Pancreas (tissue), 10 donors: ENCODE results near the gene KCNMA1. TPM values are rescaled to one million over a fixed set of nuclear protein-coding genes. Genes with fewer than 3 reads are reported as not detected.

Experiments used
- ATAC-seq, 4 donors: fragments of 200-7000 bp; cut with Tn5 transposase; one replicate each; pipeline versions ENCODE4 v1.8.0 to v1.9.1; 2020; ENCODE audit warnings: mild to moderate bottlenecking in 4 of 4, moderate library complexity in 4 of 4
- DNase-seq, 6 donors: peaks; one replicate each; pipeline ENCODE4 v3.0.0-alpha.2; 2020
- FAIRE-seq: peaks from 2 replicates; lab custom pipeline; 2012; peaks lifted over from hg19 to GRCh38; lab: Jason Lieb, UNC
- H3K27ac ChIP-seq, 4 donors: fragments of 200-600 bp; sonication (generic); 1 replicate in 3 of 4; 2 replicates in 1 of 4; pipeline versions ENCODE4 v1.5.0 to v1.8.0; 2020
- H3K27me3 ChIP-seq, 4 donors: fragments of 200-600 bp; one replicate each; pipeline ENCODE4 v1.8.0; 2021
- H3K36me3 ChIP-seq, 3 donors: fragments of 200-600 bp; sonication (generic) in 1 of 3; one replicate each; pipeline versions ENCODE4 v1.5.0 to v1.8.0; 2020 to 2021
- H3K4me1 ChIP-seq, 3 donors: fragments of 200-600 bp; one replicate each; pipeline ENCODE4 v1.8.0; 2021
- H3K4me3 ChIP-seq, 4 donors: fragments of 200-600 bp; sonication (generic) in 2 of 4; one replicate each; pipeline versions ENCODE4 v1.5.0 to v1.8.0; 2020 to 2021
- H3K9me3 ChIP-seq, 4 donors: fragments of 200-600 bp; one replicate each; pipeline ENCODE4 v1.8.0; 2021
- WGBS, 2 donors: extraction: QIAGEN DNeasy Blood & Tissue Kit; methylation state at CpG; one replicate each; pipeline ENCODE4 v1.1.7; 2013; 5-methylcytosine and 5-hydroxymethylcytosine counted together
- intact Hi-C, 3 donors: fragments of 100-400 bp; cut with DNase I; formaldehyde crosslinking; loops; one replicate each; pipeline versions ENCODE4 v1.11.1 to v1.14.2; 2022
- polyA plus RNA-seq, 2 donors: library from polyadenylated mRNA; stranded (reverse); fragments of 200-250 nt; gene quantifications; one replicate each; pipeline ENCODE4 v1.2.3, GENCODE V29; 2013
- total RNA-seq, 6 donors: library from RNA; stranded (reverse); fragmentation: NEBNext Ultra II Directional in 4 of 6; extraction: Animal tissue kit (Norgen Biotek cat#: 25700) in 4 of 6; gene quantifications; one replicate each; pipeline versions ENCODE4 v1.2.1 to v1.2.4, GENCODE V29; 2021 to 2023
- TF ChIP-seq, protein P1 (sequence below), 4 donors: fragments of 200-600 bp; sonication (generic) in 3 of 4; IDR thresholded peaks; one replicate each; pipeline versions ENCODE4 v1.5.0 to v1.8.0; 2021; ENCODE audit warnings: antibody characterized with exemption in 4 of 4
- donor health status: healthy with polysubstance abuse.
- donor health status: DM: no; HTN: no; CAD: no; lungs with moderate emphysema.
- donor health status: DM: no; HTN: no; CAD: no.
- donor health status: control.
- donor health status: control.
- donor health status: Bipolar disorder and iron deficiency.
- donor health status: DM: yes; HTN: yes; CAD: no.
- donor health status: DM: no; HTN: no; CAD: no.
- donor health status: DM: no; HTN: no; CAD: no.
- donor health status: DM: yes; HTN: yes; CAD: no.

Gene KCNMA1
- total and polyA plus RNA-seq, 8 donors, result 3.5 to 19.4 (median 9.3) TPM

DNA sequence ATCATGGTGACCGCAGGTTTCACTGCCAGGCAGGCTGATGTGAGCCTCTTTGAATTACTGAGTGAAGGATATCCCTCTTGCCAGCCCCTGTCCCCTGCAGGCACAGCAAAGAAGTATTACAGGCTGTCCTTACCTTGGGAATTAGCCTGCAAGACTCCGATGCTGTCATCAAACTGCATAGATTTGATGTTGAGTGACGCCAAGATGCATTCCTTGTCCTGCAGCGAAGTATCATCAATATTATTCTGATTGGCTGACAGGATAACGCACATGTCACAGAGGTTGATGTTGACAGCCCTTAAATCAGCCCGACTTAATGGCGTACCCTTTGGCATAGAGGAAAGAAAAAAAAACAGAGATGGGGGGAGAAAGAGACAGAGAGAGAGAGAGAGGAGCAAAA, 693.0 kb downstream of the KCNMA1 start:
- H3K4me1 ChIP-seq, result no peaks in the 10 kb centered on the region
- no peaks in the 10 kb centered on the region for H3K9me3 ChIP-seq
- no peaks in the 10 kb centered on the region for H3K36me3 ChIP-seq
- no peak overlapping the region for H3K27ac ChIP-seq
- no peak overlapping the region for H3K4me3 ChIP-seq
- no peaks in the 10 kb centered on the region for H3K27me3 ChIP-seq
- TF ChIP-seq, protein P1, sequence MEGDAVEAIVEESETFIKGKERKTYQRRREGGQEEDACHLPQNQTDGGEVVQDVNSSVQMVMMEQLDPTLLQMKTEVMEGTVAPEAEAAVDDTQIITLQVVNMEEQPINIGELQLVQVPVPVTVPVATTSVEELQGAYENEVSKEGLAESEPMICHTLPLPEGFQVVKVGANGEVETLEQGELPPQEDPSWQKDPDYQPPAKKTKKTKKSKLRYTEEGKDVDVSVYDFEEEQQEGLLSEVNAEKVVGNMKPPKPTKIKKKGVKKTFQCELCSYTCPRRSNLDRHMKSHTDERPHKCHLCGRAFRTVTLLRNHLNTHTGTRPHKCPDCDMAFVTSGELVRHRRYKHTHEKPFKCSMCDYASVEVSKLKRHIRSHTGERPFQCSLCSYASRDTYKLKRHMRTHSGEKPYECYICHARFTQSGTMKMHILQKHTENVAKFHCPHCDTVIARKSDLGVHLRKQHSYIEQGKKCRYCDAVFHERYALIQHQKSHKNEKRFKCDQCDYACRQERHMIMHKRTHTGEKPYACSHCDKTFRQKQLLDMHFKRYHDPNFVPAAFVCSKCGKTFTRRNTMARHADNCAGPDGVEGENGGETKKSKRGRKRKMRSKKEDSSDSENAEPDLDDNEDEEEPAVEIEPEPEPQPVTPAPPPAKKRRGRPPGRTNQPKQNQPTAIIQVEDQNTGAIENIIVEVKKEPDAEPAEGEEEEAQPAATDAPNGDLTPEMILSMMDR (IDR thresholded peaks at IDR 0.05), result no peak
- intact Hi-C loops, result no loop called here
- DNase-seq (no peak), FAIRE-seq (no peak), ATAC-seq (no peak)
- 90 to 91% methylated on average over 7 of the region's 7 CpGs for WGBS, 2 donors

DNA sequence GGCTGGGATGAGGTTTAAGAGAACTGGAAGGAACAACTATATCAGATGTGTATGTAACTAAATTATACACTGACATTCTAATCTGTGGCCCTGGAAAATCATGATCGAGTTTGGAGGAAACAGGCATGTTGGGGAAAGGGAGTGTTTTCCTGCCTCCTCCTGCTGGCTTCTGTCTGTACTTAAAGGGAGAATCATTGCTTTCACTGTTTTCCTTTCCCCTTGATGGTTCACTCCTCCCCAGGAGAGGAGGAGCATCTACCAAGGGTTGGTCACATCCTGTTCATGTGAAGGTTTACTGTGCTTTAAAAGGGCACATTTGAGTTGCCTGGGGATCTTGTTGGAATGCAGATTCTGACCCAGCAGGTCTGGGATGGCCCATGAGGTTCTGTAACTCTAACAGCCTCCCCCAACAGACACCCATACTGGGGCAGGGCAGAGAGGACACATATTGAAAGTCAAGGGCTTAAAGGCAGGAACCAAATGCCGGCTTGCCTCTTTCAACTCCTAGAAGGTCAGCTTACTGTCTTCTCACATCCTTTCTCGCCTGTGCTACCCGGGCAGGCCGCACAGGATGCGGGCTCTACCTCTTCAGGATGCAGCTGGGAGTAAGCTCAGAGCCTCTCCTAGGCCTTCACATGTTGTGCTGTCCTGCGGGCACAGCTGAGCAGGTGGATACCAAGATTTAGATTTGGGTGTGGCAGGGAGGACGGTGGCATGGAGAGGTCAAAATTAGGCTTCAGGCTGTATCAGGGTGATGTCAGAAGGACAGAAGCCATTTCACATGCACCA, 694.8 kb downstream of the KCNMA1 start:
- no peaks in the 10 kb centered on the region for H3K4me1 ChIP-seq
- H3K27ac ChIP-seq, result no peak overlapping the region
- ATAC-seq, result peak in 1 of 4 donors; percentile 18
- TF ChIP-seq, protein P1 (IDR thresholded peaks at IDR 0.05), result no peak
- H3K27me3 ChIP-seq, result no peaks in the 10 kb centered on the region
- intact Hi-C loops, result no loop called here
- no peak for FAIRE-seq
- 76 to 84% methylated on average over 8 of the region's 8 CpGs for WGBS, 2 donors
- DNase-seq, result no peak
- H3K4me3 ChIP-seq, result no peak overlapping the region
- H3K9me3 ChIP-seq, result no peaks in the 10 kb centered on the region
- H3K36me3 ChIP-seq, result no peaks in the 10 kb centered on the region

DNA sequence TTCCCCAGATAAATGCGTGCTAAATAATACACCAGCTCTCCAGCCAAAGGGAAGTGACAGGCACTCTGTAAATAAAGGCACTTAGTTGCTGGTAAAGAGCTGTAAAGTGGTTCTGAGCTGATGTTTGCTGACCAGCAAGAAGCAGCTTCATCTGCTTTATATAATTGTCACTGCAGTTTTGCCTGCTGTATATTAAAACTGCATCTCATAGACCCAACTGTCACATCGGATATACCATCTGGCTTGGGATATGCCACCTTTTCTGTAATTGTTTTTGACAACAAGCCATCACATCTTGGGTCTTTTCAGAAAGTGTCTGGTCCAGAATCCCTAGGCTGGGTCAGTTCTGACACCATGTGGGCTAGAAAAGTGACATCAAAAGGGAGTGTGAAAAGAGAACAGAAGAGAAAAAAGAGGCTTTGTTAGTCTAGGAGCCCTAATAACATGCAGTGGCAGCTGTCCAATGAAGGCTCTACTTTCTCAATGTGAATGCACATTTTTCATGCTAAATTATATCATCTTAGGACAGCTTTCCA, 697.6 kb downstream of the KCNMA1 start:
- no peaks in the 10 kb centered on the region for H3K27me3 ChIP-seq
- no peak overlapping the region for H3K27ac ChIP-seq
- peak in 3 of 4 donors; percentile 39 to 71 (median 68) for ATAC-seq
- 45 to 61% methylated on average over 2 of the region's 2 CpGs for WGBS, 2 donors
- H3K36me3 ChIP-seq, result no peaks in the 10 kb centered on the region
- intact Hi-C loops, result no loop called here
- no peak for DNase-seq
- TF ChIP-seq, protein P1 (IDR thresholded peaks at IDR 0.05), result no peak
- H3K4me3 ChIP-seq, result no peak overlapping the region
- H3K4me1 ChIP-seq, result peaks cover 0 to 5% (median 0%) of the 10 kb centered on the region in 3 donors
- H3K9me3 ChIP-seq, result no peaks in the 10 kb centered on the region
- no peak for FAIRE-seq

DNA sequence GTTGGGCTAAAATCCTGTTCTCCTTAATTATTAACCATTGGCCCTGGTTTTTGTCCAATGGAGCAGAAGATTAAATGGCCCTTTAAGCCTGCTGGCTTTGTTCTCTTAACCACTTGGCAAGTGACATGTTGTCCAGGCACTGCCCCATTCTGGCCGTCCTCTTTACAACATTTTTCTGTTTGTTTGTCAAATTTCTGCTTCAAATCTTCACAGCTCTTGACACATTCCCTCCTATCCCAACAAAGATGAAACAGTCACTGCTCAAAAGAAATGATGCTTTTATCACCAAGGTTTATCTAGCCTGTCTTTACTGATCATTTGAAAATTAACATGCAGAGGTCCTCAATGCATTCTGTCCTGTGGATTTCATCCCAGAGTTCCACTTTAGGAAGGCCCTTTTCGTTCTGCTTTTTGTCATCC, 700.4 kb downstream of the KCNMA1 start:
- DNase-seq (no peak), FAIRE-seq (no peak), ATAC-seq (peak; percentile 46 to 86 (median 78))
- TF ChIP-seq, protein P1 (IDR thresholded peaks at IDR 0.05), result no peak
- H3K36me3 ChIP-seq, result no peaks in the 10 kb centered on the region
- no peaks in the 10 kb centered on the region for H3K9me3 ChIP-seq
- peaks cover 0 to 5% (median 0%) of the 10 kb centered on the region in 3 donors for H3K4me1 ChIP-seq
- 19 to 30% methylated on average over 2 of the region's 2 CpGs for WGBS, 2 donors
- no peak overlapping the region for H3K27ac ChIP-seq
- no peak overlapping the region for H3K4me3 ChIP-seq
- no peaks in the 10 kb centered on the region for H3K27me3 ChIP-seq
- intact Hi-C loops, result no loop called here
